Measurements from ENCODE around the gene ERAL1. TPM values are rescaled to one million over a fixed set of nuclear protein-coding genes. Genes with fewer than 3 reads are reported as not detected.

ERAL1 gene
- total and polyA plus RNA-seq, 2 of the 4 experiments (the other 2 are of a cell fraction) = 34.1 to 62.3 TPM

DNA sequence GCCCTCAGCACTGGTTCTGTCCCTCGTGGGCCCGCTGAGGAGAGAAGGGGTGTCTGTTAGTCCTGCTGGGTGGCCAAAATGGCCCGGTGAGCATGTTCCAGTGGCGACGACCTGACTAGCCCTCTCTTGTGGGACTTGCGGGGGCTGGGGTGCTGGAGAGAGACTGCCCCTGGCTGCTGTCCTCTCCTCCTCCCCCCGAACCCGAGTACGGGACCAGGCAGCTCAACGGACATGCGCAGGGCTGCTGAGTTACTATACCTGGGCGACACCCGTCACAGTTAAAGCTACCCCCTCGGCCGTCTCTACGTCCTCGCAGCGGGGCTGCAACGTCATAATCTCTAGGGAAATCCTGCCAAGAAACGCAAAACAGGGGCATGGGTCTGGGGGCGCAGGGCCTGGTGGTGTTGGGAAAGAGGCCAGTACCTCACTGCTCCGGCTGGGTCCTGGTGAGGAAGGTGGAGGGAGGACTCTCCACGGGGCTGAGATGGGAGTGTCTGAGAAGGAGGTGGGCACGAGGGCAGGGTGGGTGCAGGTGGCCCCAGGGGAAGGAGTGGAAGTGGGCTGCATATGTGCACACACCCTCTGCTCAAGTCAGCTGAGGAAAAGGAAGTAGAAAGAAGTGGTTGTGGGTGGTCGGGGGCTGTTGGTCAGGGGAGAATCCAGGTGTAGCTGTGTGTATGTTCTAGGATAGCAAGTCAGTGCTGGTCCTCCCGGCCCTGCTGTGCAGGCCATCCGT is 29.3 kb downstream of the ERAL1 start:
- WGBS, 2 experiments (ENCODE audit: extremely low coverage in 2 of 2, insufficient read length in 1 of 2) = 87% methylated on average over 11 of the region's 27 CpGs; no CpG with 5 or more reads in 1 of the 2 experiments
- Histone ChIP-seq H2AFZ (replicated peaks; ENCODE audit: low read length, poor library complexity) (no peak overlapping the region), H2BK20ac (ENCODE audit: low read depth, low read length) (no peak overlapping the region), H4K20me1 (ENCODE audit: insufficient read depth, low read length) (0 out of 2 replicates have a peak, but pooled peaks cover 8% of the 10 kb centered on the region), H3K4me3 (ENCODE audit: insufficient read depth, low read depth, low read length) (no peak overlapping the region), H3K27me3 (ENCODE audit: control insufficient read depth, insufficient read depth, low read length) (no peaks in the 10 kb centered on the region), H3K27ac (ENCODE audit: insufficient read depth, low read length) (no peak overlapping the region), H4K5ac (ENCODE audit: low read depth, low read length) (no peak overlapping the region), H3K9ac (ENCODE audit: low read depth, low read length) (no peak overlapping the region), H2AK9ac (replicated peaks; ENCODE audit: low read depth, low read length, poor library complexity) (peak overlapping the region; percentile 72), H3K23ac (ENCODE audit: low read depth, low read length) (no peak overlapping the region), H3K9me3 (ENCODE audit: control insufficient read depth, insufficient read depth, low read length) (no peaks in the 10 kb centered on the region), H2AK5ac (ENCODE audit: low read depth, low read length) (no peak overlapping the region), H3K79me1 (ENCODE audit: low read depth in 1 of 2, low read length in 2 of 2) (peaks cover 0 to 3% of the 10 kb centered on the region in 2 experiments; a peak in 3 of 4 replicates), H3K4me2 (ENCODE audit: low read depth, low read length) (no peak overlapping the region), H3K9me1 (ENCODE audit: insufficient read depth, low read length) (no peaks in the 10 kb centered on the region), H3K36me3 (ENCODE audit: control insufficient read depth, insufficient read depth, low read length) (peaks cover 66% of the 10 kb centered on the region), H4K91ac (ENCODE audit: insufficient read depth, low read depth, low read length) (no peak overlapping the region), H2BK15ac (ENCODE audit: low read depth, low read length) (no peak overlapping the region), H3K56ac (ENCODE audit: extremely low read depth, insufficient read depth, low read length) (no peak overlapping the region), H3K18ac (ENCODE audit: low read depth, low read length) (no peak overlapping the region), H2BK120ac (ENCODE audit: low read depth, low read length) (no peak overlapping the region), H3K4me1 (ENCODE audit: control insufficient read depth, insufficient read depth, low read length) (no peaks in the 10 kb centered on the region), H3K14ac (replicated peaks; ENCODE audit: low read depth, low read length) (no peak overlapping the region), H3K4ac (ENCODE audit: low read depth, low read length) (no peak overlapping the region), H2BK5ac (ENCODE audit: low read depth, low read length, poor library complexity, severe bottlenecking) (no peak overlapping the region), H4K8ac (ENCODE audit: low read depth in 2 of 2, low read length in 2 of 2) (no peak overlapping the region)
- no peak for DNase-seq
- ChIA-PET POLR2A (ENCODE audit: unreplicated experiment) (no interaction called here), CTCF (no interaction called here)
- in situ Hi-C loops (cut with MboI; ENCODE audit: low sequenced_read_pairs) = no loop called here
- TF ChIP-seq MXI1 (IDR thresholded peaks at IDR 0.05; ENCODE audit: borderline replicate concordance, low read depth, low read length) (no peak), SMC3 (IDR thresholded peaks at IDR 0.05; ENCODE audit: low read depth, low read length) (no peak), RAD21 (IDR thresholded peaks at IDR 0.05; ENCODE audit: low read length) (no peak), BHLHE40 (IDR thresholded peaks at IDR 0.05; ENCODE audit: low read depth, low read length) (no peak), POLR2A (IDR thresholded peaks at IDR 0.05; ENCODE audit: low read depth, low read length) (no peak), NFE2L2 (IDR thresholded peaks at IDR 0.05; ENCODE audit: low read depth, low read length) (no peak), CEBPB (IDR thresholded peaks at IDR 0.05; ENCODE audit: low read depth, low read length) (no peak), MAFK (IDR thresholded peaks at IDR 0.05; ENCODE audit: low read depth, low read length) (no peak), MAZ (IDR thresholded peaks at IDR 0.05; ENCODE audit: borderline replicate concordance, low read depth, low read length) (no peak), RFX5 (IDR thresholded peaks at IDR 0.05; ENCODE audit: low read depth, low read length) (no peak), RCOR1 (IDR thresholded peaks at IDR 0.05; ENCODE audit: insufficient replicate concordance, low read length) (no peak)
- TF ChIP-seq, protein P1, sequence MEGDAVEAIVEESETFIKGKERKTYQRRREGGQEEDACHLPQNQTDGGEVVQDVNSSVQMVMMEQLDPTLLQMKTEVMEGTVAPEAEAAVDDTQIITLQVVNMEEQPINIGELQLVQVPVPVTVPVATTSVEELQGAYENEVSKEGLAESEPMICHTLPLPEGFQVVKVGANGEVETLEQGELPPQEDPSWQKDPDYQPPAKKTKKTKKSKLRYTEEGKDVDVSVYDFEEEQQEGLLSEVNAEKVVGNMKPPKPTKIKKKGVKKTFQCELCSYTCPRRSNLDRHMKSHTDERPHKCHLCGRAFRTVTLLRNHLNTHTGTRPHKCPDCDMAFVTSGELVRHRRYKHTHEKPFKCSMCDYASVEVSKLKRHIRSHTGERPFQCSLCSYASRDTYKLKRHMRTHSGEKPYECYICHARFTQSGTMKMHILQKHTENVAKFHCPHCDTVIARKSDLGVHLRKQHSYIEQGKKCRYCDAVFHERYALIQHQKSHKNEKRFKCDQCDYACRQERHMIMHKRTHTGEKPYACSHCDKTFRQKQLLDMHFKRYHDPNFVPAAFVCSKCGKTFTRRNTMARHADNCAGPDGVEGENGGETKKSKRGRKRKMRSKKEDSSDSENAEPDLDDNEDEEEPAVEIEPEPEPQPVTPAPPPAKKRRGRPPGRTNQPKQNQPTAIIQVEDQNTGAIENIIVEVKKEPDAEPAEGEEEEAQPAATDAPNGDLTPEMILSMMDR (conservative IDR thresholded peaks at IDR 0.05; ENCODE audit: low read depth, low read length) = no peak
- TF ChIP-seq, protein P2, sequence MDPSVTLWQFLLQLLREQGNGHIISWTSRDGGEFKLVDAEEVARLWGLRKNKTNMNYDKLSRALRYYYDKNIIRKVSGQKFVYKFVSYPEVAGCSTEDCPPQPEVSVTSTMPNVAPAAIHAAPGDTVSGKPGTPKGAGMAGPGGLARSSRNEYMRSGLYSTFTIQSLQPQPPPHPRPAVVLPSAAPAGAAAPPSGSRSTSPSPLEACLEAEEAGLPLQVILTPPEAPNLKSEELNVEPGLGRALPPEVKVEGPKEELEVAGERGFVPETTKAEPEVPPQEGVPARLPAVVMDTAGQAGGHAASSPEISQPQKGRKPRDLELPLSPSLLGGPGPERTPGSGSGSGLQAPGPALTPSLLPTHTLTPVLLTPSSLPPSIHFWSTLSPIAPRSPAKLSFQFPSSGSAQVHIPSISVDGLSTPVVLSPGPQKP (IDR thresholded peaks at IDR 0.05; ENCODE audit: borderline replicate concordance, low read depth, low read length) = no peak
- ATAC-seq (ENCODE audit: low read depth) = no peak
- dilution Hi-C loops (cut with HindIII; ENCODE audit: low sequenced_read_pairs, unreplicated experiment) = no loop called here
- intact Hi-C loops (cut with micrococcal nuclease) = no loop called here
- BruUV-seq (replicated peaks) = no TSS peak
